Breast epithelium (tissue), 3 donors: Measurements from ENCODE around the gene SCAI.

Source experiments
- CTCF ChIP-seq, 3 donors: fragments of 450-650 bp; IDR thresholded peaks; one replicate each; pipeline ENCODE4 v1.5.1; 2016 to 2017; ENCODE audit warnings: antibody characterized with exemption in 3 of 3, mild to moderate bottlenecking in 3 of 3, moderate library complexity in 3 of 3
- POLR2A ChIP-seq: fragments of 450-650 bp; IDR thresholded peaks from one replicate; pipeline ENCODE4 v1.6.1; 2016; ENCODE audit warnings: antibody characterized with exemption, mild to moderate bottlenecking, moderate library complexity
- POLR2AphosphoS5 ChIP-seq, 3 donors: sonication (generic); formaldehyde crosslinking; IDR thresholded peaks; one replicate each; pipeline ENCODE4 v1.6.1; 2017; ENCODE audit warnings: antibody characterized with exemption in 3 of 3

DNA sequence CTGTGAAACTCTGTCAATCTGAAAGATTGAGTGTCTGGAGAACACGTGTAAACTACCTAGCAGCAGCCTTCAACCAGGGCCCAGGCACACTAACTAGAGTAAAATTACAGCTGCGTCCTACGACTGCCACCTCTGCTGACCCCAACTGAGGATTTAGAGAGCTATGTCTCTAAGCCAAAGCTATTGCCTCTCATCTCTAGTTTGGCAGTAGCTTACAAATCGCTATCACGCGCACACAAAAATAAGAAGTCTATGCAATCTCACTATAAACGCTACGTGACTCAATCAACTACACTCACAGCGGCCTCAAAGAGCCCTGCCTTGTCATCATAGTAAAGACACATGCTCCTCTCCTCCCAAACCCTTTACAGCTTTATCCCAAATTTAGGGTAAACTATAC, 37.5 kb upstream of the SCAI start:
- TF ChIP-seq CTCF (IDR thresholded peaks at IDR 0.05) = no peak
- TF ChIP-seq POLR2A = no peak
- TF ChIP-seq POLR2AphosphoS5 (IDR thresholded peaks at IDR 0.05) = no peak
